NCI-H774 (cell line): ENCODE measurements around the gene GNAT1.

ENCODE experiments used
- DNase-seq: peaks from one replicate; lab custom pipeline; 2025; lab: John Stamatoyannopoulos, UW

GNAT1 gene

GRCh38 chr3:50163572-50164455 lies 27.6 kb upstream of the GNAT1 start:
- no peak for DNase-seq

GRCh38 chr3:50164481-50164880 lies 26.9 kb upstream of the GNAT1 start:
- DNase-seq = no peak

- no peak for DNase-seq
Observed at GRCh38 chr3:50164984-50165909, 26.2 kb upstream of the GNAT1 start.

GRCh38 chr3:50165910-50166538 lies 25.4 kb upstream of the GNAT1 start:
- no peak for DNase-seq

- DNase-seq = no peak
Observed at GRCh38 chr3:50166620-50167019, 24.8 kb upstream of the GNAT1 start.

GRCh38 chr3:50167069-50167840 lies 24.2 kb upstream of the GNAT1 start:
- DNase-seq = no peak

GRCh38 chr3:50167841-50168209 lies 23.6 kb upstream of the GNAT1 start:
- no peak for DNase-seq

- DNase-seq = no peak
Observed at GRCh38 chr3:50168388-50168787, 23.0 kb upstream of the GNAT1 start.

- DNase-seq = no peak
Observed at GRCh38 chr3:50168791-50169190, 22.6 kb upstream of the GNAT1 start.

GRCh38 chr3:50169232-50169832 lies 22.1 kb upstream of the GNAT1 start:
- no peak for DNase-seq

- DNase-seq = no peak
Observed at GRCh38 chr3:50169858-50170257, 21.6 kb upstream of the GNAT1 start.

- no peak for DNase-seq
Observed at GRCh38 chr3:50170689-50171088, 20.7 kb upstream of the GNAT1 start.

GRCh38 chr3:50171540-50172301 lies 19.7 kb upstream of the GNAT1 start:
- DNase-seq = no peak

GRCh38 chr3:50172626-50173220 lies 18.7 kb upstream of the GNAT1 start:
- no peak for DNase-seq

- DNase-seq = no peak
Observed at GRCh38 chr3:50173685-50174516, 17.5 kb upstream of the GNAT1 start.

- DNase-seq = no peak
Observed at GRCh38 chr3:50174517-50174895, 16.9 kb upstream of the GNAT1 start.

- no peak for DNase-seq
Observed at GRCh38 chr3:50174947-50175524, 16.4 kb upstream of the GNAT1 start.

- no peak for DNase-seq
Observed at GRCh38 chr3:50177346-50177745, 14.1 kb upstream of the GNAT1 start.

GRCh38 chr3:50179710-50180109 lies 11.7 kb upstream of the GNAT1 start:
- DNase-seq = no peak
